Spleen (tissue), 11 donors: ENCODE results near the gene DDO. TPM values are rescaled to one million over a fixed set of nuclear protein-coding genes. Genes with fewer than 3 reads are reported as not detected.

Experiments used
- DNase-seq: peaks from one replicate; pipeline ENCODE4 v3.0.0-alpha.2; 2020
- H3K27ac ChIP-seq, 8 donors: fragments of 200-600 bp; sonication (generic) in 7 of 8; 1 replicate in 4 of 8; 2 replicates in 4 of 8; pipeline versions ENCODE4 v1.5.0 to v1.8.0; 2016 to 2021; ENCODE audit warnings: inconsistent platforms in 4 of 8, mild to moderate bottlenecking in 4 of 8, moderate library complexity in 1 of 8
- H3K27me3 ChIP-seq, 7 donors: fragments of 200-600 bp; sonication (generic) in 6 of 7; replicated peaks in 1 of 7; 1 replicate in 4 of 7; 2 replicates in 3 of 7; pipeline versions ENCODE4 v1.5.0 to v1.8.0; 2016 to 2021; ENCODE audit warnings: inconsistent platforms in 3 of 7, mild to moderate bottlenecking in 1 of 7
- H3K36me3 ChIP-seq, 6 donors: fragments of 200-600 bp; sonication (generic) in 5 of 6; 1 replicate in 4 of 6; 2 replicates in 2 of 6; pipeline versions ENCODE4 v1.5.0 to v1.8.0; 2016 to 2021; ENCODE audit warnings: inconsistent platforms in 2 of 6
- H3K4me1 ChIP-seq, 6 donors: fragments of 200-600 bp; sonication (generic) in 5 of 6; 1 replicate in 3 of 6; 2 replicates in 3 of 6; pipeline versions ENCODE4 v1.5.0 to v1.8.0; 2016 to 2021; ENCODE audit warnings: inconsistent platforms in 3 of 6
- H3K4me3 ChIP-seq, 8 donors: fragments of 200-600 bp; sonication (generic) in 7 of 8; 1 replicate in 4 of 8; 2 replicates in 4 of 8; pipeline versions ENCODE4 v1.5.0 to v1.8.0; 2016 to 2021; ENCODE audit warnings: inconsistent platforms in 4 of 8, mild to moderate bottlenecking in 4 of 8, moderate library complexity in 2 of 8
- H3K9me3 ChIP-seq, 8 donors: fragments of 200-600 bp; sonication (generic) in 7 of 8; 1 replicate in 4 of 8; 2 replicates in 4 of 8; pipeline versions ENCODE4 v1.5.0 to v1.8.0; 2016 to 2021; ENCODE audit warnings: inconsistent platforms in 4 of 8
- CTCF ChIP-seq, 11 experiments: fragments of 200-600 bp in 7 of 11; fragments of 450-650 bp in 4 of 11; sonication (generic) in 4 of 11; IDR thresholded peaks in 8 of 11; conservative IDR thresholded peaks in 3 of 11; 1 replicate in 7 of 11; 2 replicates in 4 of 11; pipeline versions ENCODE4 v1.4.0 to v1.8.0; 2016 to 2021; ENCODE audit warnings: antibody characterized with exemption in 11 of 11, inconsistent platforms in 4 of 11, mild to moderate bottlenecking in 1 of 11
- POLR2A ChIP-seq, 3 donors: fragments of 450-650 bp; IDR thresholded peaks; one replicate each; pipeline ENCODE4 v1.5.1; 2017; ENCODE audit warnings: antibody characterized with exemption in 3 of 3, mild to moderate bottlenecking in 1 of 3
- POLR2AphosphoS5 ChIP-seq, 3 donors: sonication (generic); formaldehyde crosslinking; IDR thresholded peaks; one replicate each; pipeline ENCODE4 v1.5.1; 2017; ENCODE audit warnings: antibody characterized with exemption in 3 of 3
- WGBS, 5 donors: extraction: QIAGEN DNeasy Blood & Tissue Kit in 3 of 5; methylation state at CpG; one replicate each; pipeline versions ENCODE4 v1.1.5 to v1.1.7; 2013 to 2018; 5-methylcytosine and 5-hydroxymethylcytosine counted together
- intact Hi-C: fragments of 100-400 bp; cut with DNase I; formaldehyde crosslinking; loops from one replicate; pipeline ENCODE4 v1.15.0; 2023; ENCODE audit warnings: low total_unique reads
- polyA plus RNA-seq, 3 donors: library from polyadenylated mRNA; stranded (reverse); fragments of 200-250 nt; gene quantifications; one replicate each; pipeline ENCODE4 v1.2.1, GENCODE V29; 2013
- total RNA-seq, 7 donors: library from RNA; depleted of rRNA in 3 of 7; stranded (reverse); fragments of >200 nt in 3 of 7; fragmentation: NEBNext Ultra II Directional in 4 of 7; extraction: Animal tissue kit (Norgen Biotek cat#: 25700) in 4 of 7; gene quantifications; one replicate each; pipeline versions ENCODE4 v1.1.0 to v1.2.1, GENCODE V29; 2016 to 2021
- donor health status: healthy with polysubstance abuse.
- donor health status: DM: no; HTN: no; CAD: no; lungs with moderate emphysema.
- donor health status: DM: no; HTN: no; CAD: no.
- donor health status: Bipolar disorder and iron deficiency.
- donor health status: healthy.
- donor health status: DM: no; HTN: no; CAD: no.
- donor health status: DM: yes; HTN: yes; CAD: no.

The DDO gene
- total and polyA plus RNA-seq, 10 donors = 0.68 to 4.1 (median 1.7) TPM

GRCh38 chr6:110360676-110361075, 54.7 kb downstream of the DDO start:
- no peak overlapping the region for H3K4me3 ChIP-seq
- DNase-seq = no peak
- TF ChIP-seq CTCF (IDR thresholded peaks at IDR 0.05 in 8 of 11, conservative IDR thresholded peaks at IDR 0.05 in 3 of 11) = no peak
- TF ChIP-seq POLR2AphosphoS5 (IDR thresholded peaks at IDR 0.05) = no peak
- no peak for TF ChIP-seq POLR2A (IDR thresholded peaks at IDR 0.05)
- H3K4me1 ChIP-seq = peaks cover 0 to 15% (median 11%) of the 10 kb centered on the region in 6 donors
- no peak overlapping the region for H3K27ac ChIP-seq
- WGBS, 5 donors = 81 to 90% (median 82%) methylated on average over 3 of the region's 3 CpGs
- intact Hi-C loops = no loop called here
- H3K36me3 ChIP-seq = no peaks in the 10 kb centered on the region
- H3K9me3 ChIP-seq = no peaks in the 10 kb centered on the region
- peaks cover 0 to 50% (median 26%) of the 10 kb centered on the region in 7 donors for H3K27me3 ChIP-seq

- Histone ChIP-seq H3K27me3 (peaks cover 0 to 50% (median 26%) of the 10 kb centered on the region in 7 donors), H3K36me3 (no peaks in the 10 kb centered on the region), H3K4me3 (no peak overlapping the region), H3K4me1 (peaks cover 0 to 15% (median 11%) of the 10 kb centered on the region in 6 donors), H3K9me3 (no peaks in the 10 kb centered on the region), H3K27ac (no peak overlapping the region)
- 82 to 94% (median 87%) methylated on average over 5 of the region's 5 CpGs for WGBS, 5 donors
- TF ChIP-seq POLR2AphosphoS5 (IDR thresholded peaks at IDR 0.05) (no peak), POLR2A (IDR thresholded peaks at IDR 0.05) (no peak), CTCF (IDR thresholded peaks at IDR 0.05 in 8 of 11, conservative IDR thresholded peaks at IDR 0.05 in 3 of 11) (no peak)
- intact Hi-C loops = no loop called here
- no peak for DNase-seq
Measured at GRCh38 chr6:110359556-110359955, 55.8 kb downstream of the DDO start.

- H3K4me1 ChIP-seq = peaks cover 0 to 15% (median 11%) of the 10 kb centered on the region in 6 donors
- DNase-seq = no peak
- H3K4me3 ChIP-seq = peak overlapping the region; percentile 27 to 72 (median 45)
- 35 to 52% (median 45%) methylated on average over 11 to 13 of the region's 13 CpGs for WGBS, 5 donors
- H3K36me3 ChIP-seq = no peaks in the 10 kb centered on the region
- no peaks in the 10 kb centered on the region for H3K9me3 ChIP-seq
- peaks cover 0 to 50% (median 26%) of the 10 kb centered on the region in 7 donors for H3K27me3 ChIP-seq
- intact Hi-C loops = no loop called here
- TF ChIP-seq POLR2A (IDR thresholded peaks at IDR 0.05) (no peak), CTCF (IDR thresholded peaks at IDR 0.05 in 8 of 11, conservative IDR thresholded peaks at IDR 0.05 in 3 of 11) (no peak), POLR2AphosphoS5 (IDR thresholded peaks at IDR 0.05) (no peak)
- H3K27ac ChIP-seq = no peak overlapping the region
Measured at GRCh38 chr6:110358553-110359160, 56.7 kb downstream of the DDO start.

GRCh38 chr6:110357664-110358552, 57.5 kb downstream of the DDO start, which contains the start of gene METTL24:
METTL24 (minus strand) TSS chr6:110358349; CDS start chr6:110358272, 77 bp downstream.
- TF ChIP-seq POLR2AphosphoS5 (IDR thresholded peaks at IDR 0.05) = peak in 1 of 3 donors; percentile 5
- no peak for TF ChIP-seq CTCF (IDR thresholded peaks at IDR 0.05 in 8 of 11, conservative IDR thresholded peaks at IDR 0.05 in 3 of 11)
- no peak for DNase-seq
- peaks cover 0 to 15% (median 11%) of the 10 kb centered on the region in 6 donors for H3K4me1 ChIP-seq
- H3K27me3 ChIP-seq = peaks cover 0 to 50% (median 26%) of the 10 kb centered on the region in 7 donors
- WGBS, 5 donors = 1 to 8% (median 2%) methylated on average over 17 to 107 of the region's 107 CpGs
- H3K36me3 ChIP-seq = no peaks in the 10 kb centered on the region
- H3K9me3 ChIP-seq = no peaks in the 10 kb centered on the region
- no peak within 1 kb of the TSS for H3K27ac ChIP-seq
- intact Hi-C loops = no loop called here
- peak within 1 kb of the TSS; percentile 31 to 72 (median 45) for H3K4me3 ChIP-seq
